ENCODE measurements around the gene CNOT4.
"Not testable (repeated sequence)": the region's sequence is repeated elsewhere in the genome, so short reads cannot be mapped to it uniquely, and the experiment has no call there.

Gene CNOT4

DNA sequence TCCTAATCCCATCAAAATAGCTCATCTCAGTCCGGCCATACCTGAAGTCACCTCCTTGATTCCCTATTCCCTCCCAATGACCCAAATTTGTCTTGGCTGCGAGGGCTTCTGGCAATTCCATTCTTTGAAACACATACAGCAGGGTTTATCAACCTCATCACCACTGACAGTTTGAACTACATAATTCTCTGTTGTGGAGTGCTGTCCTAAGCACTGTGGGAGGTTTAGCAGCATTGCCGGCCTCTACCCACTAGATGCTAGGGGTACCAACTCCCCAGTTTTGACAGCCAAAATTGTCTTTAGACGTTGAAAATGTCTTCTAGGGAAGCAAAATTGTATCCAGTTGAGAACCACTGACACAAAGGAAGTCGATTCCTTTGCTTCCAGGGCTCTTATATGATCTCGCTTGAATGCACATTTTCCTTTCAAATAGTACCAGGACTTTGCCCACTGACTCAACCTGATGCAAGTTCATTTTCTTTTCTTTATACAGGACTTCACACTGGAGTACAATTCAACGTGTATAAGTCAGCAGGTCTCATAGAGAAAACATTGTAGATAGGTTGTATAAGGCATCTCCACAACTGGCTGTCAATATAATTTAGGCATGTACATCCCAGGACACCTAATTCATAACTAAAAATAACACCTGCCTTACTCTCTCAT, 142.9 kb downstream of the CNOT4 start:
- no peak for DNase-seq (ENCODE audit: low read depth in 2 of 3, low spot score in 1 of 3)

DNA sequence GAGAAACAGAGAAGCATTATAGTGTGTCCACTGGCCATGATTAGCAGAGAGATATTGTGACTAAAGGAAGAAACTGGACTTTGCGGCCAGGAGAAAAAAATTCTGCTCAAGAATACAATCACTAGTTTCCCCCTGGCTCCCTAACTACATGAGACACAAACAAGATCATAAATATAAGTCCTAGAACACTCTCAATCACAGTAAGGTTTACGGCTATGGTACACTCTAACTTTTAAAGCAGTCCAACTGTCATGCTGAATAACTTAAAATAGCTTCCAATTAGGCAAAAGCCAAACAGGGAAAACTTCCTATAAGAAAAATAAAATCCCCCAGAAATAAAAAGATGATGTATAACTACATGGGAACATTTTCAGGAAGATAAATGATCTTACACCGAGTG, 144.2 kb downstream of the CNOT4 start:
- no peak for DNase-seq (ENCODE audit: low read depth in 2 of 3, low spot score in 1 of 3)

DNA sequence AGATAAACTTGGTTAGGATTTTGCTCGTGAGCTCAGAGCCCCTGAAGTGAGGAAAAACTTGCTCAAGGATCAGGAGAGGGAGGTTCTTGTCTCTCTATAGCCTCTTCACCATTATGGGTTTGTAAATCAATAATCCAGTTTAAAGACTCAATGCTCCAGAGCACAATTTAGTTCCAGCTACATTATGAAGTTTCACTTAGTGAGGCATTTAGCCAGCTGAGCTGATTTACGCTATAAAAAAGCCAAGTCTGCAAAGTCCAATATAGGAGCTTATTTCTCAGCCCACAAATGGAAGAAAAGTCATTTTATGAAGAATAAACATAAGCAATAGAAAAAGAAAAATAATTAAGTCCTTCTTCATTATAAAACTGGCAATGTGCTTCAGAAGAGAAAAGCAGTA, 145.7 kb downstream of the CNOT4 start:
- DNase-seq (ENCODE audit: low read depth in 2 of 3, low spot score in 1 of 3) = no peak

DNA sequence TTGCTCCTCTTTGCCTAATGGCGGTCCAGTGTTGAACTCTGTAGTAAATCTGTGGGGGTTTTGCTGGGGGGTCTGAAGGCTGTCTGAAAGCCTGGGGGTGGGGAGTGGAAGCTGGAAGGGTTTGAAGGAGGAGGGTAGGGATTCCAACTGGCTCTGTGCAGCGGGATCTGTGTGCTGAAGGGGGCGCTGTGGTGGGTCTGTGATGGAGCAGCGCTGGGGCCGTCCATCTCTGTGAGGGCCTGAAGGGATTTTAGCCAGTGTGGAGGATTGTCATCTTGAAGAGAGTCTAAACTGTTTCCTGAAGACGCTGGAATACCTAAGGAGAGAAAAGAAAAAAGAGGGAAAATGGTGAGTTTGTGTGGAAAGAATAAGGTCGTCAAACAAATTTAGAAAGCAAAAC, 147.0 kb downstream of the CNOT4 start:
- no peak for DNase-seq (ENCODE audit: low read depth in 2 of 3, low spot score in 1 of 3)

DNA sequence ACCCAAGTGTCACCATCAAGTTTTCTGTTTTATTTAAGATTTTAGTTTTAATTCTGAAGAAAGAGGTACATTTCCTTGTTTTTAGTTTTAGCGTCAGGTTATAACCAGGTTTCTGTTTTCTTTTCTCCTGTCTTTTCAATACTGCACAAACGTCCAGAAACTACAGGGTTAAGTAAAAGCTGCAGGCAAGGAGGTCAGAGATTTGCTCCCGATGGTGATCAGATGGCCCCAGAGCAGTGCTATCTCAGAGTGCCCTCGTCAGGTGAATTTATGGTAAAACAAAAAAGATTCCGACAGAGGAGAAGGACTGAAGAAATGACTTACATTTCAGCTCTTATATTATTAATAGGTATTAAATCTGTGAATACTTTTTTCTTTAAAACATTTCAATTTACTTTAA, 148.1 kb downstream of the CNOT4 start:
- no peak for DNase-seq (ENCODE audit: low read depth in 2 of 3, low spot score in 1 of 3)

DNA sequence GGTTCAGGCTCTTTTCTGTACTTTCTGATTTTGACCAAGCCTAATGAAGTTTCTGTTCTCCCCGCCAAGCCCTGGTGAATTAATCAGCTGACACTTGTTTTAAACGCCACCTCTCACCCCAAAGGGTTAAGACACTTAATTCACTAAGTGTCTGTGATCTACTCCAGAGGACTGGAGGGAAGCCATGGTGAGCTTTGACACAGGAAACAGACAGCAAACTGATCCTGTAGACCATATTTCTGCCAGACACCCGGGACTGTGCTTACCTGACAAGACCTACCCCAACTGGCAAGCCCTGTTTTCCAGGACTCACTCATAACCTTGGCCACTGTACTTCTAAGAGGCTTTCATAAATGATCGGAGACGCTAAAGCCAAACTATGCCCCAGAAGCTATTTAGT, 150.3 kb downstream of the CNOT4 start:
- DNase-seq (ENCODE audit: low read depth in 2 of 3, low spot score in 1 of 3) = no peak

DNA sequence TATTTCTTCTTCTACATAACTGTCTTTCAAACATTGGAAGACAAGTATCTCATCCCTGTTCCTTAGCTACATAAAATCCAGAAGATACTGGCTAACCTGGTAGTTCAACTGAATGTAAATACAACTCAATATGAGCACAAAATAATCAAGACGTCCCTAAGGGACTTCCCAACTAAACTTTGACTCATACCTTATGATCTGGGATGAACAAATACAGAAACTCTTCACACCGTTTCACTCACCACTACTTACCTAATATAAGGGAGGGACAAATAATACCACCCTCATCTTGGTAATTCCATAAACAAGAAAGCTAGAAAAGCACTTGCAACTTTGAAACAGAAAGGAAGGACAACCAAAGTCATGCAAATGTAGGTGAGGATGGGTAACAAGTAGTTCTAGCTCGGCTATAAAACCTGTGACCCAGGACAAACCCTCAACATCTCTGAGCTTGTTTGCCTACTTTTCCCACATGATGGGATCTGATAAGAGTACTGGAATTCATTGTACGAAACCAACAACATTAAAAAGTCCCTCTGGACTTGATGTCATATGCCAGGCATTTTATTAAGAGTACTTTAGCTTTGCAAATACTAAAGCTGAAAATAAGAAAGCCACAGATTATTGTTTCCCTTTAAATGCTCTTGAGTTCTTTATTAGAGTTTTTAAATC, 154.4 kb downstream of the CNOT4 start:
- DNase-seq (ENCODE audit: low read depth in 2 of 3, low spot score in 1 of 3) = no peak

DNA sequence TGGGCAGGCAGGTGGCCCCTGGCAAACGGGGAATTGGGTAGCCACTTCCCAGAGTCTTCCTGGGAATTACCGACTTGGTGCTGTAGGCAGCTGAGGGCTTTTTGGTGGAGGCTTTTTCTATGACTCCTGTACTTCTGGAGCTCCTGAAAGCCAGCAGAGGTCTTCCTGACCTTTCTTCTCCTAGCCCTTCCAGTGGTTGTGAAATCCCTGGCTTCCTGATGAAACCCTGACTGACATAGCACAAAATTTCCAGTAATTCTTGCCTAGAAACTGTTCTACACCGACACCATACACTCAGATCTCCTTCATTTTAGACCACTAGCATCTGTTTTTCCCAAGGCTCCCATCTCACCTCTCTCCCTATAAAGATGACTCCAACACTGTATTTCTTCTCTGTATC, 156.1 kb downstream of the CNOT4 start:
- DNase-seq (ENCODE audit: low read depth in 2 of 3, low spot score in 1 of 3) = no peak

DNA sequence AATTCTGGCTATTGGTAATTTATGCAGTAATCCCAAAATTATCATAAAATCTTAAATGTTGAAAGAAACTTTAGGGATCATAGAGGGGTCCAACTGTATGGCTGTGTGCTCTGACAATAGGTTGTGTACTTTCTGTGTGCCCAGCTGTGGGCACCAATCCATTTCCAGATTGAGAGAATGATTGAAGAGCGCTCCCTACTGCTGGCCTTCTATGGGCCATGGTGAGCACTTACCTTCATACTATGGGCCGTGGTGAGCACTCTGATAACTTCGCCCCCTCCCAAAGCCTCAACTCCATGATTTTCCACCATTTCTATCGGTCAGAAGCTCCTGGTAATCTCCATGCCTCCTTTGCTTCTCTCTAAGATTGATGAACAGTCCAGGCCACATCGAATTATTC, 157.6 kb downstream of the CNOT4 start:
- no peak for DNase-seq (ENCODE audit: low read depth in 2 of 3, low spot score in 1 of 3)

DNA sequence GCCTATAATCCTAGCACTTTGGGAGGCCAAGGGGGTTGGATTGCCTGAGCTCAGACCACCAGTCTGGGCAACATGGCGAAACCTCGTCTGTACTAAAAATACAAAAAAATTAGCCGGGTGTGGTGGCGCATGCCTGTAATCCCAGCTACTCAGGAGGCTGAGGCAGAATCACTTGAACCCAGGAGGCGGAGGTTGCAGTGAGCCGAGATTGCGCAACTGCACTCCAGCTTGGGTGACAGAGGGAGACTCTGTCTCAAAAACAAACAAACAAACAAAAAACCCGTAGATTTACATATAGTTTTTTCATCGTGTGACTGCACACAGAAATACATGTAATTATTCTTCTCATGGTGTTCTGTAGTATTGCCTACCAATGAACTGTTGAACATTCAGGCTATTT, 158.8 kb downstream of the CNOT4 start:
- not testable (repeated sequence) for DNase-seq (ENCODE audit: low read depth in 2 of 3, low spot score in 1 of 3)

DNA sequence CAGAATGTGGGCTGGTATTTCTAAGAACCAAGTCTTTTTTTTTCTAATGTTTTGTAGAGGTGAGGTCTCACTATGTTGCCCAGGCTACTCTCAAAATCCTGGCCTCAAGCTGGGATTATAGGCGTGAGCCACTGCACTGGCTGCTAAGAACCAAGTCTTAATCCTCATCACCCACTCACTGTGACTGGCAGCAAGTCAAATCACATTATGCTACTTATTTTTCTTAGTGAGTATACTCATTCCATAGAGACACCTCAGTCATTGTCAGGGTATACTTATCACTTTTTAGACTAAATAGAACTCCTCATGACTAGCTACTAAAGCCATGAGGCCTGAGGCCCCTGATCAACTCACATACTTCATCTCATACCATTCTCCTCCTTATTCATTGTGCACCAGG, 160.2 kb downstream of the CNOT4 start:
- no peak for DNase-seq (ENCODE audit: low read depth in 2 of 3, low spot score in 1 of 3)

DNA sequence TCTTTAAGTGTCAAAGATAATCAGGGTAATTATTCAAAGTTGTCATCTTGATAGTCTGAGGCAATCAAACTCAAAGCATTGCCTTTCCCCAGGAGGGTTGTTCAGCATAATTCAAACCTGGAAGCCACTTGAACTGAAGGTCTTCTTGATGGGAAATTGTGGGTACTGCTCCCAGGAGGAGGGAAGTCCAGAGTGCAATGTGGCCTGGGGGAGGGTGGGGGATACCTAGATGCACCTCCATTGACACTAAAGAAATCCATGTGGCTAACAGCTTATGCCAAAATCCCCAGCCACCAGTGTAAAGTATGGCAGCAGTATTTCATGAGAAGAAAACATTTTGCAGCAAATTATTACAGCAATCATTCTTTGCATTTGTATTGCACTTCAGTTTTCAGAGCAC, 161.4 kb downstream of the CNOT4 start:
- no peak for DNase-seq (ENCODE audit: low read depth in 2 of 3, low spot score in 1 of 3)

DNA sequence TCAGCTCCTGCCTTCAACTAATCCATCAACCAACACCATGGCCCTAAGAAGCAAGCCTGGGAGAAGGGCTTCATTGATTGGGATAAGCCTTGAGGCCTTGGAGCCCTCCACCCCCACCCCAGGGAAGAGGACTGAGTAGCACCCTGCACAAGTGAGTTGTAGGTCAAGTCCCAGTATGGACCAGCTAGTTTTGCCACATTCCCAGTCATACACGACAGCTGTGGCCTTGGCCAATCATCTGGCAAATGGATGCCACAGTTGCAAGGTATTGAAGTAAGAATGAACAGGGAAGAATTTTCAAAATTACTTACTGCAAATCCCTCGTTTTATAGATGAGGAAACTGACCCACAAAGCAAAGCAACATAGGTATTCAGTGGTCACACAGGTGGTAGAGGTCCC, 166.5 kb downstream of the CNOT4 start:
- DNase-seq (ENCODE audit: low read depth in 2 of 3, low spot score in 1 of 3) = no peak

DNA sequence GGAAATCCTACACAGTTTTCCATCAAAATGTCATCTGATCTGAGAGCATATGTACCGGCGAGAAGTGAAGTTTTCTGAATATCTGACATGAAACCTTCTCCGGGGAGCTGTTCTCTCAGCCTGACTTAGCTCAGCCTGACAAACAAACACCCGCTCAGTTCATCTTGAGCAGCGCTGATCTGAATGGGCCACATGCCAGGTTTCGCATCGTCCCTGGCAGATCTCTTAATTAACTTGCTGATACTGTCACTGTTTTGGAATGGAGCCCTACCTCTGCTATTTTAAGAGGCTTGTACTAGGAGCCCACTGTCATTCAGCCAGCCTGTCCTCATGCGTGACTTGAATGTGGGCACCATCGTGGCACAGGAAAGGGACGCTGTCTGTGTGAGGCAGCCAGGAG, 167.0 kb downstream of the CNOT4 start:
- DNase-seq (ENCODE audit: low read depth in 2 of 3, low spot score in 1 of 3) = no peak

DNA sequence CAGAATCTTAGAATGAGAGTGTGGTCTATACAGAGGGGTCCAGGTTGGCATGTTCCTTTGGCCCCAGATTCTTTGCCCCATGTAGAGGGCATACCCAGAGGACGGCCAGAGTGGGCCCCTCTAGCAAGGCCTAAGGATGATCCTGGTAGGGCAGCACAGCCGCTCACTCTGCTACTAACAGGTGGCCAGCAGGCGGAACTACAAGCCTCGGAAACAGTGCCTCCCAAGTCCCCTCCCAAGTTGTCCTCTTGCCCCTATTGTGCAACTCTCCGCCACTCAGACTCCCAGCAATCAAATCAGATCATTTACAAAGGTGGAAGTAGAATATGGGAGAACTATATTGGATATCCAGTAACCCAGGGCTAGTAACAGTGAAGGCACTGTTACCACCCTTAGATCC, 168.9 kb downstream of the CNOT4 start:
- no peak for DNase-seq (ENCODE audit: low read depth in 2 of 3, low spot score in 1 of 3)

DNA sequence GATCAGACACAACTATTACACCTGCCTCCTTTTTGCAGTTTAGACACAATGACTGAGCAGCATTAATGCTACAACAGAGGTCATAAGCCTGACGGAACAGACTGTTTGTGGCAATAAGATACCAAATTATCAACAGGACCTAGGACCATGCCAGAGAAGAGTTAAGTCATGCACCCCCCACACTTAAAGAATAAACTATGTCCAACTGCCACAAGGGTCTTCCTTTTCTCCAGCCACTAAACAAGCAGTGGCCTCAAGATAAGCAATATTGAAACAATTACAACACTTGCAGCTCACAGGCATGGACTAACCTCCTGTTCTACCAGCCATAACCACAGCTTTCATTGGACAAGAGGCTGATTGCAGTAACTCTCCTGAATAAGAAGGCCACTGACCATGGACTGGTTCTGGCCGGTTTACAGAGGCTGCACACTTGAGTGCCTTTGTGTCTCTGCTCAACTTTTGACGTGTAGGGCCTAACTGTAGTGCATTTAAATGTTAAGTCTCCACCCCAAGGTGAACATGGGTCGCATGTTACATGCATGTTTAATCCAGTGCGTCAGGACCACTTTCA, 171.8 kb downstream of the CNOT4 start:
- no peak for DNase-seq (ENCODE audit: low read depth in 2 of 3, low spot score in 1 of 3)

DNA sequence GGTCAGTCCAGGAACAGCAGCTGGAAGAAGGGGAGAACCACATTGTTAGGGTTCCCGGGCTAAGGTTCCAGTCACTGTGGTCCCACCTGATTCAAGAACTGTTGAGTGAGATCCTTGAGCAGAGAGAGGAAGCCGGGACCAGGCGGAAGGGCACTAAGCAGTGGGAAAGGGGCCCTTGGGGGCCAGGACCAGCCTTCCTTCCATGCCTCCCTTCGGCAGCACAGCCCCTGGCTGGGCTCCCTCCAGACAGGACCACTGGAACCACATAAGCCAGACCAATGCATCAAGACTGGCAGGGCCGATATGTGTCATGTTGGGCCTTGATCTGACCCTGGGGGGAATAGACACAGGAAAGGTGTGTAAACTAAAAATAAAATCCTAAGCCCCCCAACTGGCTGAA, 172.4 kb downstream of the CNOT4 start:
- DNase-seq (ENCODE audit: low read depth in 2 of 3, low spot score in 1 of 3) = no peak

DNA sequence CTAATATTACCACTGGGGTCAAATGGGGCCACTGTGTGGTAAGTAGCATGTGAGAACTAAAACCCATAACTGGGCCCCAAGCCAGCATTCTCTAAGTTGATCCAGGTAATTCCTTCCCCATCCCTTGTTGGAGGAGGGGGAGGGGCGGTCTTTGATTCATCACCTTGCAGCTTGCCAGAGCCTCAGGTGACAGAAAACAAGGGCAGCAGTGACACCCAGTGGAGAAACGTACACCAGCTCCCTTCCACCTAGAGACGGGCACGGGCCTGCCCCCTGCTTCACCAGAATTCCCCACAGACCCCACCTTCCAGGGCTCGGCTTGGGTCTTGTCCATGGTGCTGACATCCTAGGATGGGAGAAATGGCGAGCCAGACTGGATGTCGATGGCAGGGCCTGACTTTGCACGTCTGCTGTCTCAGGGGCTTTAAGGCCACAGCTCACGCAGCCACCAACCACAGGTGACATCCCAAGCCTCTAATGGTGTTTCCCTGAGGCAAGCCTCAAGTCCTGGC, 174.2 kb downstream of the CNOT4 start:
- DNase-seq (ENCODE audit: low read depth in 2 of 3, low spot score in 1 of 3) = peak; percentile 19 to 30 (median 20)

DNA sequence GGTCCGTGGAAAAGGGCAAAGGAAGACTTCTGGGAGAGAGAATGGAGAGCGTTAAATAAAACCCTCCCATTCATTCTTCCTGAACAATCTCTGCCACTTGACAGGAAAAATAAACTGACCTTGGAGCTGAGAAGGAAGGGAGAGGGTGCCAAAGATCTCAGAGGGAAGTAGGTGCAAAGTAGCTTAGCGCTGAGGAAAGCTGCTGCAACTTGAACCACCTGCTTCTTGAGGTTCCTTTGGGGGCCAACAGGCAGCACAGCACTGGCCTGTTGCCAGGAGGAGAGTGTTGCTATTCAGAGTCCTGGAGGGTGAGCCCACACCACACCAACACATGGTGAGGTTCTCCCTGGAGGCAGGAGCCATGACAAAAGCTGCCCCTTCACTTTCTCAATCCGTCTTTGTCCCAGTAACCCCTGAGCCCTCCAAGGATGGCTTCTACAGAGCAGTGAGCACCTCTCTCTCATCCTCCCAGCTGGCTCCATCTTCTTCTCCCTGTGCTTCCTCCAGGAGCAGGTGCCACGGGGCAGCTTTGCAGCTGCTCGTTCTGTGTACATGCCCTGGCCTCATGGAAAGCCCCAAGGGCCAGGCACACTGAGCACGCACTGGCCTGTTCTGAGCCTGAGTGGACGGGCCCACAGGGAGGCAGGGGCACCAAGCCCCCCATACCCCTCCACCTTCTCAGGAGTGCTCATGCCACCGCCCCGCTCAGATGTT, 174.9 kb downstream of the CNOT4 start:
- DNase-seq (ENCODE audit: low read depth in 2 of 3, low spot score in 1 of 3) = no peak

DNA sequence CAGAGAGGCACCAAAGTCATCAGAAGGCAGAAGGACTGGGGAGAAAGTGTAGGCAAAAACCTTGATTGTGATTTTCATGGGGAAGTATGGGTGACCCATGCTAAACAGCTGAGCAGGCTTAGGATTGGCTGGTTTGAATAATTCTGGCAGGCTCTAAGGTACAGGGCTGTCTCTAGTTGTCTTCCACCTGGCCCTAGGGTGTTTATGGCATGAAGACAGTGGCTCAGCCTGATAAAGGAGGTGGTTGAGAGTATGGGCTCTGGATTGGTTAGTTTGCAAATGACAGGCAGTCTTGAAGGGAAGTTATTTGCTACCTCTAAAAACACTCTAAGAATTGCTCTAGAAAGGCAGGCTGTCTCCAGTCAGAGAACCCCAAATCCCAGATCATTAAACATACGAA, 176.0 kb downstream of the CNOT4 start:
- DNase-seq (ENCODE audit: low read depth in 2 of 3, low spot score in 1 of 3) = no peak

DNA sequence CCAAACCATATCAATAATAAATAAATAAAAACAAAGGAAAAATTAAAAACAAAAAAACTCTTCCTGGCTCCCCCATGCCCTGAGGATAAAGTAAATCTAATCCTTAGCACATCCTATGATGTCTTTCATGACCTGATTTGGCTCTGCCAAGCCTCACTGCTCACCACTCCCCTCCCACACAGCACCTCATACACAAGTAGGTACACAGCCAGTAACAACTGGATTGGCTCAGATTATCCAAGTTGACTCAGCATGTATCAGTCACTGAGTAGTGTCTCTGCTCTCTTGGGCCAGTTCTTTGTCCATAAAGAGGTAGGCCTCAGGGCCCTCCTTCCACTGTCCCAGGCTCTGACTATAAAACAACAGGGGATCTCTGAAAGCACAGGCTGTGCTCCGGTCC, 176.7 kb downstream of the CNOT4 start:
- no peak for DNase-seq (ENCODE audit: low read depth in 2 of 3, low spot score in 1 of 3)

DNA sequence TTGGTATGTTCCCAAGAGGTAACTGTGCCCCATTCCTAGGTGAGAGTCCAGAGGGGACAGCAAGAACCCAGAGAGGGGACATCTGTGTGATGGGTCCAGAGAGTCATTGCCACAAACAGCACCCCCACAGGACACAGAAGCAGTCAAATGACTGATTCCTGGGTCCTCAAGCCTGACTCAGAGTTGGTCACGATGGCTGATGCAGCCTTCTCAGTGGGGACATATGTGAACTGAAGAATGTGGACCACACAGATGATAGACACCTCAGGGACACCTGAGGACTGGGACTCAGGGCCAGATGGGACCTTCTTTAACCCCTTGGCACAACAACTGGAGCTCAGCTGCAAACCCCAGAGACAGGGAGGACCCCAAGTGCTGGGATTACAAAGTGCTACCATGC, 179.8 kb downstream of the CNOT4 start:
- DNase-seq (ENCODE audit: low read depth in 2 of 3, low spot score in 1 of 3) = no peak

Measured in stimulated activated CD4-positive, alpha-beta T cell treated with anti-CD3 and anti-CD28 coated beads, Interleukin-12 subunit alpha, Interleukin-12 subunit beta, amount 100 ng/mL, for 48 hours (primary cell).